Measurements from ENCODE around the gene ETV5.

GRCh38 chr3:186022931-186023330, 86.0 kb downstream of the ETV5 start:
- no peak for TF ChIP-seq CTCF (IDR thresholded peaks at IDR 0.05)
- no peak for TF ChIP-seq EZH2 (IDR thresholded peaks at IDR 0.05; ENCODE audit: borderline replicate concordance, insufficient read depth, low read depth, low read length, poor library complexity, severe bottlenecking)
